ENCODE measurements around the gene PLXNB1. TPM values are rescaled to one million over a fixed set of nuclear protein-coding genes. Genes with fewer than 3 reads are reported as not detected.

Gene PLXNB1
- total RNA-seq, 1 experiment from 2014 or later: 35.6 TPM

GRCh38 chr3:48411606-48412374, 18.1 kb downstream of the PLXNB1 start:
- Histone ChIP-seq H2AFZ (ENCODE audit: low read depth, low read length, poor library complexity, severe bottlenecking) (no peak overlapping the region), H3K27ac (ENCODE audit: low read depth, low read length) (no peak overlapping the region), H3K9me3 (ENCODE audit: control insufficient read depth in 1 of 2, insufficient read depth in 1 of 2, low read depth in 1 of 2, low read length in 2 of 2) (no peaks in the 10 kb centered on the region), H3K9me2 (ENCODE audit: insufficient read depth) (no peaks in the 10 kb centered on the region), H4K20me1 (ENCODE audit: insufficient read depth) (no peaks in the 10 kb centered on the region), H3K9ac (ENCODE audit: low read length) (no peak overlapping the region), H3K79me2 (ENCODE audit: insufficient read depth, low read length) (no peaks in the 10 kb centered on the region), H3K4me2 (ENCODE audit: low read length) (no peak overlapping the region), H3K4me3 (replicated peaks in 1 of 2; ENCODE audit: low read depth in 1 of 2, low read length in 2 of 2) (no peak overlapping the region), H3K27me3 (ENCODE audit: insufficient read depth, low read length) (no peaks in the 10 kb centered on the region), H3K4me1 (ENCODE audit: control insufficient read depth in 1 of 2, insufficient read depth in 2 of 2, low read length in 2 of 2) (no peaks in the 10 kb centered on the region), H3K36me3 (ENCODE audit: control insufficient read depth in 1 of 2, insufficient read depth in 2 of 2, low read length in 2 of 2) (peaks cover 0 to 3% of the 10 kb centered on the region in 2 experiments; a peak in 2 of 4 replicates)
- no TSS peak for BruUV-seq (replicated peaks)
- no peak for TF ChIP-seq ZNF274 (IDR thresholded peaks at IDR 0.05; ENCODE audit: low read depth, low read length)
- no peak for TF ChIP-seq MAX (IDR thresholded peaks at IDR 0.05)
- TF ChIP-seq SP1 (IDR thresholded peaks at IDR 0.05; ENCODE audit: low read depth): no peak
- TF ChIP-seq, protein P1, sequence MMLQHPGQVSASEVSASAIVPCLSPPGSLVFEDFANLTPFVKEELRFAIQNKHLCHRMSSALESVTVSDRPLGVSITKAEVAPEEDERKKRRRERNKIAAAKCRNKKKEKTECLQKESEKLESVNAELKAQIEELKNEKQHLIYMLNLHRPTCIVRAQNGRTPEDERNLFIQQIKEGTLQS (IDR thresholded peaks at IDR 0.05): no peak
- no peak for TF ChIP-seq SIN3A (IDR thresholded peaks at IDR 0.05; ENCODE audit: low read depth)
- TF ChIP-seq, protein P2, sequence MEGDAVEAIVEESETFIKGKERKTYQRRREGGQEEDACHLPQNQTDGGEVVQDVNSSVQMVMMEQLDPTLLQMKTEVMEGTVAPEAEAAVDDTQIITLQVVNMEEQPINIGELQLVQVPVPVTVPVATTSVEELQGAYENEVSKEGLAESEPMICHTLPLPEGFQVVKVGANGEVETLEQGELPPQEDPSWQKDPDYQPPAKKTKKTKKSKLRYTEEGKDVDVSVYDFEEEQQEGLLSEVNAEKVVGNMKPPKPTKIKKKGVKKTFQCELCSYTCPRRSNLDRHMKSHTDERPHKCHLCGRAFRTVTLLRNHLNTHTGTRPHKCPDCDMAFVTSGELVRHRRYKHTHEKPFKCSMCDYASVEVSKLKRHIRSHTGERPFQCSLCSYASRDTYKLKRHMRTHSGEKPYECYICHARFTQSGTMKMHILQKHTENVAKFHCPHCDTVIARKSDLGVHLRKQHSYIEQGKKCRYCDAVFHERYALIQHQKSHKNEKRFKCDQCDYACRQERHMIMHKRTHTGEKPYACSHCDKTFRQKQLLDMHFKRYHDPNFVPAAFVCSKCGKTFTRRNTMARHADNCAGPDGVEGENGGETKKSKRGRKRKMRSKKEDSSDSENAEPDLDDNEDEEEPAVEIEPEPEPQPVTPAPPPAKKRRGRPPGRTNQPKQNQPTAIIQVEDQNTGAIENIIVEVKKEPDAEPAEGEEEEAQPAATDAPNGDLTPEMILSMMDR (IDR thresholded peaks at IDR 0.05 in 2 of 3, conservative IDR thresholded peaks at IDR 0.05 in 1 of 3; ENCODE audit: borderline replicate concordance in 1 of 3, insufficient read depth in 1 of 3, low read depth in 2 of 3, low read length in 2 of 3): no peak
- no peak for TF ChIP-seq CBX3 (IDR thresholded peaks at IDR 0.05; ENCODE audit: low read depth)
- TF ChIP-seq YY1 (IDR thresholded peaks at IDR 0.05; ENCODE audit: extremely low read depth, insufficient replicate concordance, low read depth, low read length): no peak
- no peak for TF ChIP-seq ELF1 (IDR thresholded peaks at IDR 0.05; ENCODE audit: borderline replicate concordance, low read depth)
- TF ChIP-seq POLR2AphosphoS5 (IDR thresholded peaks at IDR 0.05; ENCODE audit: low read depth, low read length): no peak
- TF ChIP-seq POLR2A (IDR thresholded peaks at IDR 0.05; ENCODE audit: borderline replicate concordance, extremely low read depth, insufficient read depth, insufficient read length): no peak
- no peak for TF ChIP-seq EZH2 (IDR thresholded peaks at IDR 0.05)
- intact Hi-C loops (cut with micrococcal nuclease): no loop called here
- ChIA-PET POLR2A (no interaction called here), RAD21 (ENCODE audit: low non-redundant PET in 1 of 2, low total read pairs in 2 of 2, uncharacterized antibody in 2 of 2, unreplicated experiment in 2 of 2) (no interaction called here), CTCF (interaction anchor here (1.3 to 1.6 kb wide), 2 partner anchors 11 to 24 kb away, joined by 3 to 5 read pairs; no protein-coding TSS in a partner anchor)
- DNase-seq (ENCODE audit: low read depth, low spot score): no peak
- no peak for ATAC-seq
